Type B pancreatic cell (in vitro differentiated cells): Measurements from ENCODE around the gene GGACT. TPM values are rescaled to one million over a fixed set of nuclear protein-coding genes. Genes with fewer than 3 reads are reported as not detected.

Source experiments
- DNase-seq: peaks from one replicate; pipeline ENCODE4 v3.0.0; 2021; ENCODE audit warnings: mixed read lengths; ENCODE audit not compliant: unreplicated experiment; ENCODE audit errors: extremely low spot score
- H3K27ac Mint-ChIP-seq: 2 replicates; pipeline ENCODE4 v1.8.0; 2021; ENCODE audit warnings: mild to moderate bottlenecking, mixed read lengths
- H3K27me3 Mint-ChIP-seq: 2 replicates; pipeline ENCODE4 v1.8.0; 2021; ENCODE audit warnings: mixed read lengths
- H3K36me3 Mint-ChIP-seq: 2 replicates; pipeline ENCODE4 v1.8.0; 2021; ENCODE audit warnings: mixed read lengths
- H3K4me1 Mint-ChIP-seq: one replicate; pipeline ENCODE4 v1.8.0; 2021; ENCODE audit warnings: mixed read lengths; ENCODE audit not compliant: unreplicated experiment
- H3K4me3 Mint-ChIP-seq: 2 replicates; pipeline ENCODE4 v1.8.0; 2021; ENCODE audit warnings: mild to moderate bottlenecking, mixed read lengths
- H3K9me3 Mint-ChIP-seq: 2 replicates; pipeline ENCODE4 v1.8.0; 2021; ENCODE audit warnings: mixed read lengths
- CTCF ChIP-seq: fragments of 200-600 bp; sonication (generic); conservative IDR thresholded peaks from 2 replicates; pipeline ENCODE4 v1.5.0; 2021; ENCODE audit warnings: antibody characterized with exemption, mild to moderate bottlenecking
- total RNA-seq: library from RNA; stranded (reverse); gene quantifications from 2 replicates; pipeline ENCODE4 v1.2.1, GENCODE V29; 2021; ENCODE audit warnings: low replicate concordance

The GGACT gene
- total RNA-seq, 1 donor from 2014 or later: 5.9 TPM

- Mint-ChIP-seq H3K4me1 (peaks cover 4% of the 10 kb centered on the region), H3K9me3 (peaks cover 7% of the 10 kb centered on the region), H3K27ac (peak overlapping the region; percentile 59)
Measured at GRCh38 chr13:100566543-100566942, 22.0 kb downstream of the GGACT start.

GRCh38 chr13:100565286-100565685 lies 23.3 kb downstream of the GGACT start:
- DNase-seq: no peak
- Mint-ChIP-seq H3K4me1 (peaks cover 4% of the 10 kb centered on the region), H3K27me3 (no peaks in the 10 kb centered on the region), H3K36me3 (no peaks in the 10 kb centered on the region), H3K27ac (no peak overlapping the region), H3K9me3 (peaks cover 7% of the 10 kb centered on the region), H3K4me3 (no peak overlapping the region)
- no peak for TF ChIP-seq CTCF

More at GRCh38 chr13:100566543-100566942, 22.0 kb downstream of the GGACT start:
- Mint-ChIP-seq H3K27me3 (no peaks in the 10 kb centered on the region), H3K4me3 (no peak overlapping the region), H3K36me3 (no peaks in the 10 kb centered on the region)
- TF ChIP-seq CTCF: no peak
- DNase-seq: peak; percentile 45

GRCh38 chr13:100564444-100565223 lies 24.0 kb downstream of the GGACT start:
- Mint-ChIP-seq H3K4me3 (no peak overlapping the region), H3K4me1 (peaks cover 4% of the 10 kb centered on the region), H3K27me3 (no peaks in the 10 kb centered on the region), H3K9me3 (peaks cover 2% of the 10 kb centered on the region), H3K36me3 (no peaks in the 10 kb centered on the region), H3K27ac (no peak overlapping the region)
- DNase-seq: no peak
- no peak for TF ChIP-seq CTCF

GRCh38 chr13:100563779-100564178 lies 24.8 kb downstream of the GGACT start:
- no peaks in the 10 kb centered on the region for H3K9me3 Mint-ChIP-seq
- H3K27me3 Mint-ChIP-seq: no peaks in the 10 kb centered on the region
- TF ChIP-seq CTCF: no peak
- H3K36me3 Mint-ChIP-seq: no peaks in the 10 kb centered on the region
- peaks cover 4% of the 10 kb centered on the region for H3K4me1 Mint-ChIP-seq
- DNase-seq: peak; percentile 42
- no peak overlapping the region for H3K4me3 Mint-ChIP-seq
- no peak overlapping the region for H3K27ac Mint-ChIP-seq

GRCh38 chr13:100561599-100562204 lies 26.9 kb downstream of the GGACT start:
- no peak overlapping the region for H3K4me3 Mint-ChIP-seq
- peaks cover 4% of the 10 kb centered on the region for H3K4me1 Mint-ChIP-seq
- H3K9me3 Mint-ChIP-seq: no peaks in the 10 kb centered on the region
- H3K27ac Mint-ChIP-seq: no peak overlapping the region
- H3K27me3 Mint-ChIP-seq: no peaks in the 10 kb centered on the region
- no peaks in the 10 kb centered on the region for H3K36me3 Mint-ChIP-seq
- no peak for TF ChIP-seq CTCF
- DNase-seq: peak; percentile 57
